ENCODE results near the gene ZNF483. TPM values are rescaled to one million over a fixed set of nuclear protein-coding genes. Genes with fewer than 3 reads are reported as not detected.

The ZNF483 gene
- total and polyA plus RNA-seq, 2 of the 4 experiments (the other 2 are of a cell fraction), result 0.10 to 0.90 TPM

DNA sequence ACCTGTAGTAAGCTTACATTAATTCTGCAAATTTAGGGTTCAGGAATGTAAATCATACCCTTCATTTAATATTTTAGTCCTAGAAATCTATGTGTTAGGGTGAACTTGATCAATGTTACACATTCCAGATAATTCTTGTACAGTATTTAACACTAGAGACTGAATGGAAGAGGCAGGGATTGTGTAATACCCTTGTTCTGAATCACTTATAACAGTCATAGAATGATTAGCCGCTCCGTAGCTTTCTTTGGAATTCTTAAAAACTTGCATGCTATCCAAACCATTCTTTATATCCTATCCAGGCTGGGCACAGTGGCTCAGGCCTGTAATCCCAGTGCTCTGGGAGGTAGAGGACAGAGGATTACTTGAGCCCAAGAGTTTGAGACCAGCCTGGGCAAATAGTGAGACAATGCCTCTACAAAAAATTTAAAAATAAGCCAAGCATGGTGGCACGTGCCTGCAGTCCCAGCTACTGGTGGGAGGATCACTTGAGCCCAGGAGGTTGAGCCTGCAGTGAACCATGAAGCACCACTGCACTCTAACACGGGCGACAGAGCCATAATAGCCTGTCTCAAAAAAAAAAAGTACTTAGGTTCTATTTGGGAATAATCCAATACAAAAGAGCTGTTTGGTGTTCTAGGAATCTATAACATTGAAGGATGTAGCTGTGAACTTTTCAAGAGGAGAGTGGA lies 8.3 kb downstream of the ZNF483 start:
- Histone ChIP-seq H3K56ac (ENCODE audit: extremely low read depth, insufficient read depth, low read length) (no peak overlapping the region), H3K18ac (ENCODE audit: low read depth, low read length) (no peak overlapping the region), H2BK120ac (ENCODE audit: low read depth, low read length) (no peak overlapping the region), H2AK5ac (ENCODE audit: low read depth, low read length) (no peak overlapping the region), H3K4me3 (ENCODE audit: insufficient read depth, low read depth, low read length) (no peak overlapping the region), H3K4ac (ENCODE audit: low read depth, low read length) (no peak overlapping the region), H4K8ac (ENCODE audit: low read depth in 2 of 2, low read length in 2 of 2) (no peak overlapping the region), H2AFZ (replicated peaks; ENCODE audit: low read length, poor library complexity) (no peak overlapping the region), H2BK15ac (ENCODE audit: low read depth, low read length) (no peak overlapping the region), H4K20me1 (ENCODE audit: insufficient read depth, low read length) (no peaks in the 10 kb centered on the region), H3K79me1 (ENCODE audit: low read depth in 1 of 2, low read length in 2 of 2) (no peaks in the 10 kb centered on the region), H4K5ac (ENCODE audit: low read depth, low read length) (no peak overlapping the region), H3K27me3 (ENCODE audit: control insufficient read depth, insufficient read depth, low read length) (no peaks in the 10 kb centered on the region), H3K9ac (ENCODE audit: low read depth, low read length) (no peak overlapping the region), H3K14ac (replicated peaks; ENCODE audit: low read depth, low read length) (no peak overlapping the region), H2BK5ac (ENCODE audit: low read depth, low read length, poor library complexity, severe bottlenecking) (no peak overlapping the region), H3K9me1 (ENCODE audit: insufficient read depth, low read length) (no peaks in the 10 kb centered on the region), H3K4me2 (ENCODE audit: low read depth, low read length) (no peak overlapping the region), H3K4me1 (ENCODE audit: control insufficient read depth, insufficient read depth, low read length) (no peaks in the 10 kb centered on the region), H3K36me3 (ENCODE audit: control insufficient read depth, insufficient read depth, low read length) (peaks cover 7% of the 10 kb centered on the region; the same call in 1 of the 2 replicates), H2BK20ac (ENCODE audit: low read depth, low read length) (no peak overlapping the region), H3K23ac (ENCODE audit: low read depth, low read length) (no peak overlapping the region), H3K27ac (ENCODE audit: insufficient read depth, low read length) (no peak overlapping the region), H2AK9ac (replicated peaks; ENCODE audit: low read depth, low read length, poor library complexity) (no peak overlapping the region), H4K91ac (ENCODE audit: insufficient read depth, low read depth, low read length) (no peak overlapping the region), H3K9me3 (ENCODE audit: control insufficient read depth, insufficient read depth, low read length) (peaks cover 30% of the 10 kb centered on the region)
- intact Hi-C loops (cut with micrococcal nuclease), result no loop called here
- no TSS peak for BruUV-seq (replicated peaks)
- 80% methylated on average over 1 of the region's 5 CpGs; no CpG with 5 or more reads in 1 of the 2 experiments for WGBS, 2 experiments (ENCODE audit: extremely low coverage in 2 of 2, insufficient read length in 1 of 2)
- ChIA-PET CTCF (interaction anchor here (0.5 to 1.4 kb wide), 2 partner anchors 11 to 48 kb away, joined by 3 read pairs; no protein-coding TSS in a partner anchor), POLR2A (ENCODE audit: unreplicated experiment) (interaction anchor here (0.6 kb wide), 1 partner anchor 25 kb away, joined by 3 read pairs; no protein-coding TSS in a partner anchor)
- in situ Hi-C loops (cut with MboI; ENCODE audit: low sequenced_read_pairs), result no loop called here
- TF ChIP-seq CEBPB (IDR thresholded peaks at IDR 0.05; ENCODE audit: low read depth, low read length) (peak; percentile 87), RAD21 (IDR thresholded peaks at IDR 0.05; ENCODE audit: low read length) (no peak)
- peak; percentile 62 for ATAC-seq (ENCODE audit: low read depth)
- peak; percentile 40 for DNase-seq
- dilution Hi-C loops (cut with HindIII; ENCODE audit: low sequenced_read_pairs, unreplicated experiment), result no loop called here

Data from IMR-90 (cell line).